ENCODE data around the gene FADS3. TPM values are rescaled to one million over a fixed set of nuclear protein-coding genes. Genes with fewer than 3 reads are reported as not detected.

FADS3 gene
- total RNA-seq, 1 experiment from 2014 or later, result 65.8 TPM

GRCh38 chr11:61862714-61863547 is 28.4 kb downstream of the FADS3 start:
- no peaks in the 10 kb centered on the region for H3K79me2 ChIP-seq (ENCODE audit: insufficient read depth, low read length)
- POLR2A ChIA-PET, result interaction anchor here (1.2 kb wide), 1 partner anchor 48 kb away, joined by 3 read pairs; no protein-coding TSS in a partner anchor
- H3K27me3 ChIP-seq (ENCODE audit: insufficient read depth, low read length), result no peaks in the 10 kb centered on the region
- DNase-seq (ENCODE audit: low read depth, low spot score), result no peak
- H3K9ac ChIP-seq (ENCODE audit: low read length), result no peak overlapping the region
- BruUV-seq (replicated peaks), result no TSS peak
- no peak for ATAC-seq
- no peaks in the 10 kb centered on the region for H3K36me3 ChIP-seq (ENCODE audit: control insufficient read depth in 1 of 2, insufficient read depth in 2 of 2, low read length in 2 of 2)
- H3K9me3 ChIP-seq (ENCODE audit: control insufficient read depth in 1 of 2, insufficient read depth in 1 of 2, low read depth in 1 of 2, low read length in 2 of 2), result no peaks in the 10 kb centered on the region
- no peak overlapping the region for H2AFZ ChIP-seq (ENCODE audit: low read depth, low read length, poor library complexity, severe bottlenecking)
- intact Hi-C loops (cut with micrococcal nuclease), result no loop called here
- no peak overlapping the region for H3K27ac ChIP-seq (ENCODE audit: low read depth, low read length)
- no peaks in the 10 kb centered on the region for H3K9me2 ChIP-seq (ENCODE audit: insufficient read depth)
- H3K4me3 ChIP-seq (replicated peaks in 1 of 2; ENCODE audit: low read depth in 1 of 2, low read length in 2 of 2), result no peak overlapping the region
- TF ChIP-seq CEBPB (IDR thresholded peaks at IDR 0.05; ENCODE audit: low read depth) (no peak), JUND (IDR thresholded peaks at IDR 0.05) (no peak), SRF (IDR thresholded peaks at IDR 0.05; ENCODE audit: low read depth) (no peak), CTCF (IDR thresholded peaks at IDR 0.05 in 2 of 3, conservative IDR thresholded peaks at IDR 0.05 in 1 of 3; ENCODE audit: borderline replicate concordance in 1 of 3, insufficient read depth in 1 of 3, low read depth in 2 of 3, low read length in 2 of 3) (no peak), SIN3A (IDR thresholded peaks at IDR 0.05; ENCODE audit: low read depth) (no peak)
- H4K20me1 ChIP-seq (ENCODE audit: insufficient read depth), result no peaks in the 10 kb centered on the region
- H3K4me2 ChIP-seq (ENCODE audit: low read length), result no peak overlapping the region
- RAD21 ChIA-PET (ENCODE audit: low non-redundant PET in 1 of 2, low total read pairs in 2 of 2, uncharacterized antibody in 2 of 2, unreplicated experiment in 2 of 2), result no interaction called here
- peaks cover 11 to 17% of the 10 kb centered on the region in 2 experiments for H3K4me1 ChIP-seq (ENCODE audit: control insufficient read depth in 1 of 2, insufficient read depth in 2 of 2, low read length in 2 of 2)
- CTCF ChIA-PET, result no interaction called here

- Histone ChIP-seq H3K27ac (ENCODE audit: low read depth, low read length) (no peak overlapping the region), H3K4me1 (ENCODE audit: control insufficient read depth in 1 of 2, insufficient read depth in 2 of 2, low read length in 2 of 2) (peaks cover 11 to 17% of the 10 kb centered on the region in 2 experiments), H3K27me3 (ENCODE audit: insufficient read depth, low read length) (no peaks in the 10 kb centered on the region), H3K36me3 (ENCODE audit: control insufficient read depth in 1 of 2, insufficient read depth in 2 of 2, low read length in 2 of 2) (no peaks in the 10 kb centered on the region), H3K9ac (ENCODE audit: low read length) (no peak overlapping the region), H3K9me2 (ENCODE audit: insufficient read depth) (no peaks in the 10 kb centered on the region), H3K4me2 (ENCODE audit: low read length) (no peak overlapping the region), H3K4me3 (replicated peaks in 1 of 2; ENCODE audit: low read depth in 1 of 2, low read length in 2 of 2) (no peak overlapping the region), H4K20me1 (ENCODE audit: insufficient read depth) (no peaks in the 10 kb centered on the region), H3K79me2 (ENCODE audit: insufficient read depth, low read length) (no peaks in the 10 kb centered on the region), H3K9me3 (ENCODE audit: control insufficient read depth in 1 of 2, insufficient read depth in 1 of 2, low read depth in 1 of 2, low read length in 2 of 2) (no peaks in the 10 kb centered on the region), H2AFZ (ENCODE audit: low read depth, low read length, poor library complexity, severe bottlenecking) (no peak overlapping the region)
- BruUV-seq (replicated peaks), result no TSS peak
- intact Hi-C loops (cut with micrococcal nuclease), result no loop called here
- ChIA-PET RAD21 (ENCODE audit: low non-redundant PET in 1 of 2, low total read pairs in 2 of 2, uncharacterized antibody in 2 of 2, unreplicated experiment in 2 of 2) (no interaction called here), CTCF (no interaction called here), POLR2A (no interaction called here)
- no peak for DNase-seq (ENCODE audit: low read depth, low spot score)
- ATAC-seq, result no peak
- TF ChIP-seq MAX (IDR thresholded peaks at IDR 0.05) (no peak), POLR2AphosphoS5 (IDR thresholded peaks at IDR 0.05; ENCODE audit: low read depth, low read length) (no peak), JUND (IDR thresholded peaks at IDR 0.05) (no peak), EGR1 (IDR thresholded peaks at IDR 0.05; ENCODE audit: low read depth) (no peak), TCF7L2 (IDR thresholded peaks at IDR 0.05; ENCODE audit: borderline replicate concordance, extremely low read depth, insufficient read depth, insufficient read length) (no peak), YY1 (IDR thresholded peaks at IDR 0.05; ENCODE audit: extremely low read depth, insufficient replicate concordance, low read depth, low read length) (no peak), EZH2phosphoT487 (IDR thresholded peaks at IDR 0.05; ENCODE audit: borderline replicate concordance) (no peak), ZNF274 (IDR thresholded peaks at IDR 0.05; ENCODE audit: low read depth, low read length) (no peak), POLR2A (IDR thresholded peaks at IDR 0.05; ENCODE audit: borderline replicate concordance, extremely low read depth, insufficient read depth, insufficient read length) (no peak), EZH2 (IDR thresholded peaks at IDR 0.05) (no peak), RAD21 (IDR thresholded peaks at IDR 0.05; ENCODE audit: low read depth) (no peak), CEBPB (IDR thresholded peaks at IDR 0.05; ENCODE audit: low read depth) (no peak)
Measured at GRCh38 chr11:61861634-61862033, 29.7 kb downstream of the FADS3 start.

All from HCT116 (cell line).